Lung microvascular endothelial cell (primary cell): ENCODE data around the gene CDK5RAP2. TPM values are rescaled to one million over a fixed set of nuclear protein-coding genes. Genes with fewer than 3 reads are reported as not detected.

Source experiments
- DNase-seq, 2 donors: peaks; one replicate each; pipeline versions ENCODE4 v3.0.0 to v3.0.0-alpha.2; 2010; ENCODE audit warnings: low read depth in 2 of 2
- total RNA-seq: library from RNA; depleted of rRNA; stranded (reverse); fragments of >200 nt; gene quantifications from 2 replicates; pipeline ENCODE4 v1.2.1, GENCODE V29; 2014

The CDK5RAP2 gene
- total RNA-seq, 1 donor from 2014 or later = 15.9 TPM

GRCh38 chr9:120360510-120360909, 219.5 kb downstream of the CDK5RAP2 start:
- DNase-seq = no peak

DNA sequence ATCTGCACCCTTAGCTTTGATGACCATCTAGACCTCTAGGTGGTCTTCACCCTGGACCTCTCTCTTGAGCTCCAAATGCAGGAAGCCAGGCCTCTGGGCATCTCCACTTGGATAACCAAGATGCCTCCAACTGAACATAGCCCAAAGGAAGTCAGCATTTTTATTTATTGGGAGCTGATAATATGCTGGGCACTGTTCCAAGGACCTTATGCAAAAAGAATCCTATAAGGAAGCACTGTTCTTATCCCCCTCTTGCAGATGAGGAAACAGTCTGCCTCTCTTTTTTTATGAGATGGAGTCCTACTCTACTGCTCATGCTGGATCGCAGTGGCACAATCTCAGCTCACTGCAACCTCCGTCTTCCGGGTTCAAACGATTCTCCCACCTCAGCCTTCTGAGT, 219.9 kb downstream of the CDK5RAP2 start:
- DNase-seq = no peak

GRCh38 chr9:120358877-120359276, 221.1 kb downstream of the CDK5RAP2 start:
- no peak for DNase-seq

DNA sequence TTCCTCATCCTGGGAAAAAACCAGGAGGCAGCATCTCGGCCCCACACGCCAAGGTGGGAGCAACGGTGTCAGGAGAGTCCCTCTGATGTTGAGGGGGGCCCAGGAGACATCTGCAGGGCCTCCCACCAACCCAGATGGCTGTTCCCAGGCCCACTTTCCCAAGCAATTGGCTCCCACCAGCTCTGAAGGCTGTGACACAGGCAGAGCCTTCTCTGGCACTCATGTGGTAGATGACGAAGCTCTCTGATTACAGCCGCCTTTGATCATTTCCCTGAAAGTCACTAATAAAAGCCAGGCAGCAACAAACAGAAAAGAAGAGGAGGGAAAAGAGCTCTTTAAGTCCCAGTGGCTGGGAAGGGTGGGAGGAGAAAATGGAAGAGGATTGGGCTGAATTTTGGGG, 226.5 kb downstream of the CDK5RAP2 start:
- DNase-seq = no peak

DNA sequence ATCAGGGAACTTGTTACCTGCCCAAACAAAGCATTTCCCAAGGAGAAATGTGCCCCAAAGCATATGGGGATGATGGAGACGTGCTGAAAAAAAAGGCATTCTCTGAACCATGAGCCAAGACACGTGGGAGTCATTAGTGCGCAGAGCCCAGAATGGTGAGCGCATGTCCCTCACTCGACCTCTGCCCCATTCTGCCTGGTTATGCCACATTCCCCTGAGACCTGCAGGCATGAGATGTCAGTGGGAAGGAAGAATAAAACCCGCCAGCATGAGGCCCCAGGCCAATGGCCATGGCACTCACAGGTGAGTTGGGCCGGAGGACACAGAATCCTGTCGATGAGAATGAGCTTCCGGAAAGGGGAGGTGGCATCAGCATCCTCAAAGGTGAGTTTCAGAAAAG, 228.9 kb downstream of the CDK5RAP2 start:
- DNase-seq = no peak

GRCh38 chr9:120350596-120350995, 229.4 kb downstream of the CDK5RAP2 start:
- DNase-seq = no peak

- DNase-seq = peak; percentile 47 to 66
Observed at GRCh38 chr9:120348951-120349429, 231.0 kb downstream of the CDK5RAP2 start.

DNA sequence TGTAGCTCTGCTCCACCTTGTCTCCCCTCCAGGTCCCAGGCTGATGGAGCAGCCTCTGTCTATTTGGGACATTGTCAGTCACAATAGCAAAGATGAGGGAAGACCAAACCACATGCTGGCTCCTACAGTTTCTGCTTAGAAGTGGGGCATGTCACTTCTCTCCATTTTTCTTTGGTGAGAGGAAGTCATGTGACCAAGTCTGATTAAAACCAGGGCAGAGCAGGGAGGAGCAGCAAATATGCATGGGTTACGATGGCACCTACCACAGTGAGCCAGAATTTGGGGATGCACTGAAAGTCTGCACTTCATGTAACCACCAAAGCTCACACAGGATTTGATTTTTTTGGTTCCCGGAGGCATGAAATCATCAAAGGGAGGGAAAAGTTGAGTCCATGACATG, 234.6 kb downstream of the CDK5RAP2 start:
- no peak for DNase-seq

DNA sequence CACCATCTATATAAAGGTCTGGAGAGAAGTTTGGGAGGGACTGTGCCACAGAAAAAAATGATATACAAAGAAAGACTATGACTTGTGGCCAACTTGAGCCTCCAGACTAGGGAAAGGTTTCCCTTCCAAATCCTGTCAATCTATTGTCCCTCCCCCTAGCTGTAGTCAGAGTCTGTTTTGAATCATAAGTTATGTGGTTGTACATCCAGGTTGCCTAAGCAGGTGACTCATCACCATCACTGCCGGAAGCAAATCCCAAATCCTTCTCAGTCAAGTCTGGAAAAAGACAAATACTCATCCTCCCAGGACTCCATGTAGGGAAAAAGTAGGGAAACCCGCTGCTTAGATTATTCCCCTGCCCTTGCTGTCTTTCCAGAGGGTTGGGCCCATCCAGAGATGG, 235.7 kb downstream of the CDK5RAP2 start:
- peak in 1 of 2 donors; percentile 27 for DNase-seq

- no peak for DNase-seq
Observed at GRCh38 chr9:120343416-120343815, 236.6 kb downstream of the CDK5RAP2 start.

Other genes with a start within 250 kb of the CDK5RAP2 start
- 4.8 and 5.4 TPM in 2 replicates for gene MEGF9, start 134.3 kb upstream of the CDK5RAP2 start, total RNA-seq
- gene FBXW2, start 213.2 kb upstream of the CDK5RAP2 start, total RNA-seq = 21.6 and 25.8 TPM in 2 replicates